CD4-positive, alpha-beta T cell treated with Interleukin-6 at 100 ng/mL for 8 hours (primary cell): Measurements from ENCODE around the gene KATNB1.
"Not testable (repeated sequence)": the region's sequence is repeated elsewhere in the genome, so short reads cannot be mapped to it uniquely, and the experiment has no call there.

ENCODE experiments used
- DNase-seq: peaks from one replicate; pipeline ENCODE4 v3.0.0-alpha.2; 2020; ENCODE audit warnings: mixed read lengths, low spot score

KATNB1 gene

DNA sequence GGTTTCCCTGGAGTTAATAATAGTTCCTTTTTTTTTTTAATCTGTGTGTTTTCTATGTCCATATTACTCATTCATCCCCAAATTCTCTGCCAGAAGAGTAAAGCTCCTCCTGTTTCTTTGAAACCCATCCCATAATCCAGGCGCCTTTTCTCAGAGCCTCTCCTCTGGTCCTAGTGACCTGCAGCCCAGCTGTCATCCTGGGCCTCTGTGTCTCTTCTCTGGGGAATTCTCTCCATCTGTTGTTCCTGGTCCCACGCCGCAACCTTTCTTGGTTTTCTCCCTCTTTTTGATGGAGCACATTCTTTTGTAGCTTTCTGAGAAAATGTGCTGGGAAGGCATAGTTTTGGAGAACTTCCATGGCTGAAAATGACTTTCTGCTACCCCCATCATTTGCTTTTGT, 10.2 kb downstream of the KATNB1 start:
- no peak for DNase-seq

DNA sequence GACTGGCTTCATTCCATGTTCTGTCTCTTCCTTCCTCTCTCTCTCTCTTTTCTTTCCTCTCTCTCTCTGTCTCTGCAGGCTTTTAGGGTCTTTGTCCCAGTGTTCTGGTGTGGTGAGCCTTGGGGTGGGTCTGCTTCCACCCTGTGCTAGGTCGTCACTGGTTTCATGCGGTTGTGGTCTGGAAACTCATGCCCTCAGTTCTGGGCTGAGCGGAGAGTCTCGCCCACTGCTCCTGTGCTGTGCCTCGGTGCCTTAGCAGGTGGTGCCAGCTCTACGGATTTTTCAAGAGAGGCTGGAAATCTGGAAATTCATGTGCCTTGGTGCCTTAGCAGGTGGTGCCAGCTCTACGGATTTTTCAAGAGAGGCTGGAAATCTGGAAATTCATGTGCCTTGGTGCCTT, 10.7 kb downstream of the KATNB1 start:
- DNase-seq: not testable (repeated sequence)

GRCh38 chr16:57747091-57747490, 11.5 kb downstream of the KATNB1 start:
- DNase-seq: no peak

- no peak for DNase-seq
Observed at GRCh38 chr16:57747496-57747895, 11.9 kb downstream of the KATNB1 start.

- no peak for DNase-seq
Observed at GRCh38 chr16:57747996-57748395, 12.4 kb downstream of the KATNB1 start.

GRCh38 chr16:57748596-57748995, 13.0 kb downstream of the KATNB1 start:
- no peak for DNase-seq

- no peak for DNase-seq
Observed at GRCh38 chr16:57749101-57749692, 13.6 kb downstream of the KATNB1 start.

DNA sequence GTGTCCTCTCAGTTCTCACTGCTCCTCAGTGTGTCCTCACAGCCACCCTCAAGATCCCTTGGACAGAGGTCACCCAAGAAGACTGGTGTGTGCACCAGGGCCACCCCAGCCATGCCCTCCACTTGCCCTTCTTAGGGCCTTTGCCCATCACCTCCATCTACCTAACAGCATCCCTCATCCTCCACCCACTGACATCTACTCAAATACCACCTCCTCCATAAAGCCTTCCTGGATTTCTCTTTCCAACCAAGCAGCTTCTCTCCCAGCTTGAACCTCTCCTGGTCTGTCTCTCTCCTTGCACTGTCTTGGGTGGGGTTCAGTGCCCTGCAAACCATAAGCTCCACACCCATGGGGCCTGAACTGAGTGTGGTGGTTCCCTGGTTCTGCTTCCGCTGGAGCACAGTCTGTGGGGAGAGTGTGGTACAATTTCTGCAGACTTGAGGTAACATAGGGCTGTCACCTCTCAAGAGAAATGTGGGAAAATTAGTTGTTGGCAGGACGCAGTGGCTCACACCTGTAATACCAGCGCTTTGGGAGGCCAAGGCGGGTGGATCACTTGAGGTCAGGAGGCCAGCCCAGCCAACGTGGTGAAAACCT, 14.4 kb downstream of the KATNB1 start:
- no peak for DNase-seq

- DNase-seq: no peak
Observed at GRCh38 chr16:57750796-57751538, 15.4 kb downstream of the KATNB1 start.

DNA sequence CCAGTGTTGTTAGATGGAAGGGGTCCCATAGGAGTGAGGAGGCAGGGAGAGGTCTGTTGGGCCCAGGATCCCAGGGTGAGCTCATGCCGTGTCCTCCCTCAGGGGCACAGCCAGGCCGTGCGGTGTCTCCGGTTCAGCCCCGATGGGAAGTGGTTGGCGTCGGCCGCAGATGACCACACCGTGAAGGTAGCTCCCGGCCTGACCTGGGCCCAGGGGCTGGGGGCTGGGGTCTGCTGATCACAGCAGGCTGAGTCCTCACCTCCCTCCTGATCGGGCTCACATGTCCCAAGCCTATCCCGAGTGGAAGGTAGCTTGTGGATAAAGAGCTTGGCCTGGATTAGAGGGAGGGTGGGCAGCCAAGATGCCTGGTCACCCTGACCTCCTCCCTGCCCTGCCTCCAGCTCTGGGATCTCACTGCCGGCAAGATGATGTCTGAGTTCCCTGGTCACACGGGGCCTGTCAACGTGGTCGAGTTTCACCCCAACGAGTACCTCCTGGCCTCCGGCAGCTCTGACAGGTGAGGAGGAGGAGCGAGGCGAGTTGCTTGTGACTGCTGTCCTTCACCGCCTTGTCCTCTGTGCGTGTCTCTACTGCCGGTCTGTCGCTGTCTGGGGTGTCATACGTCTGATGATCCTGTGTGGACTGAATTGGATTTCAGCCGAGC, 16.1 kb downstream of the KATNB1 start:
- DNase-seq: no peak

DNA sequence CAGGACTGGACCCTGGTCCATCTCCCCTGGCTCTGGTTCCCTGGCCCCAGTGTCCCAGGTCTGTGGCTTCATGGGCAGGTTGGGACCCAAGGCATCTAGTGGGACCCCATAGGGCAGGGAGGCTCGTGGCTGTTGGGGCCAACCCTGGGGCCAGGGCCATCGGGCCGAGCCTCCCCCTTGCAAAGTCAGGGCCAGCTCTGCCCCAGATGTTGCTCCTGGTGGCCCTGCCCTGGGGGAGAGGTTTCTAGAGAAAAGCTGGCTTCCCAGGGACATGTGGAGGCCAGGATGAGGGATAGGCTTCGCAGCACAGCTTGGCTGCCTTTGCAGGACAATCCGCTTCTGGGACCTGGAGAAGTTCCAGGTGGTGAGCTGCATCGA, 16.6 kb downstream of the KATNB1 start:
- no peak for DNase-seq

GRCh38 chr16:57752581-57753447, 17.2 kb downstream of the KATNB1 start:
- no peak for DNase-seq

DNA sequence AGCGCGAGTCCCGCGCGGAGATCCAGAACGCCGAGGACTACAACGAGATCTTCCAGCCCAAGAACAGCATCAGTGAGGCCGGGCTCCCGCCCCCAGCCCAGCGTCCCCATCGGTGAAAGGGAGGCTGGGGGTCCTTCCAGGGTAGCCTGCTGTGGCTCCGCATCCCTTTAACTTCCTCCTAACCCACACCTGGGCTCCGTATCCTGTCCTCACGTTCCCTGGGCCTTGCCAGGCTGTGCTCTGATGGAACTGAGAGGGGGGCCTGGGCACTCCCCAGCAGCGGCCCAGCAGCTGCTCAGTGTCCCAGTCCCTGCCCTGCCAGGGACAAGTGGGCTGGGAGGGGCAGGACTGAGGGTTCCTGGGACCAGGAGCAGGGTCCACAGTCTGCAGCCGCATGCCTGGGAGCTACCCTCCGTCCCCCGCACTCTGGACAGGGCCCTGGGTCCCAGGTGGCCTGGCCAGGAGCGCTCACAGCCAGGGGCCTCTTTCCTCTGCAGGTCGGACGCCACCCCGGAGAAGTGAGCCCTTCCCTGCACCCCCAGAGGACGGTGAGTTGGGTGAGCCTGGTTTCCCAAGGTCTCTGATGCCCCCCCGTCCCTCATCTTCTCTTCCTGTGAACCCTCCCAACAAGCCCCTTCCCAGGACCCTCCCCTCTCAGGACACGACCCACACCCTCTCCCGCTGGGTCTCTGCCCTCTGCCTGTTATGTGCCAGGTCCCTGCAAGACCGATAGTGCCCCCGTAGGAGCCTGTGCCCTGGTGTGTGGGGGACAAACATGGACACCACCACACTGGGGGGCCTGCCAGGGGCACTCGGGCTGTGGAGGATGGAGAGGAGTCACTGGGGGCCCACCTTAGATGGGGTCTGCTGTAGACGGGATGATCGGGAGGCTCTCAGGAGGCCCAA, 18.1 kb downstream of the KATNB1 start:
- DNase-seq: no peak

- DNase-seq: no peak
Observed at GRCh38 chr16:57754354-57755060, 18.9 kb downstream of the KATNB1 start.

DNA sequence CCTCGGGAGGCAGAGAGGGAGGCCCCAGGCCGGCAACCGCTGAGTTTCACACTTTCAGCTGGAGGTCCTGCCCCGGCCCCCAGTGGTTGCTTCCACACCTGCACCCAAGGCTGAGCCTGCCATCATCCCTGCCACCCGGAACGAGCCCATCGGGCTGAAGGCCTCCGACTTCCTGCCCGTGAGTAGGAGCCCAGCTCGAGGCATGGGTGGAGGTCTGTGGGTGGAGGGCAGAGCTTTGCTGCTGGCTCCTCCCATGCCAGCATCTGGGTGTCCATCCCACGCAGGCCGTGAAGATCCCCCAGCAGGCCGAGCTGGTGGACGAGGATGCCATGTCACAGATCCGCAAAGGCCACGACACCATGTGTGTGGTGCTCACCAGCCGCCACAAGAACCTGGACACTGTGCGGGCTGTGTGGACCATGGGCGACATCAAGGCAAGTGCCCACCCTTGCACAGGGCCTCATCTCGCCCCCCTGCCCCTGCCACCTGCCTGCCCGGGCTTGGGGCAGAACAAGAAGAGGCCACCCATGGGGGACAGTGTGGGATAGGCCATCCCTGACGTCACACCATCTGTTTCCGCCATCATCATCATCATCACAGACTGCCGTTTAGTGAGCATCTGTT, 19.6 kb downstream of the KATNB1 start:
- no peak for DNase-seq

GRCh38 chr16:57755726-57756423, 20.3 kb downstream of the KATNB1 start:
- DNase-seq: no peak

DNA sequence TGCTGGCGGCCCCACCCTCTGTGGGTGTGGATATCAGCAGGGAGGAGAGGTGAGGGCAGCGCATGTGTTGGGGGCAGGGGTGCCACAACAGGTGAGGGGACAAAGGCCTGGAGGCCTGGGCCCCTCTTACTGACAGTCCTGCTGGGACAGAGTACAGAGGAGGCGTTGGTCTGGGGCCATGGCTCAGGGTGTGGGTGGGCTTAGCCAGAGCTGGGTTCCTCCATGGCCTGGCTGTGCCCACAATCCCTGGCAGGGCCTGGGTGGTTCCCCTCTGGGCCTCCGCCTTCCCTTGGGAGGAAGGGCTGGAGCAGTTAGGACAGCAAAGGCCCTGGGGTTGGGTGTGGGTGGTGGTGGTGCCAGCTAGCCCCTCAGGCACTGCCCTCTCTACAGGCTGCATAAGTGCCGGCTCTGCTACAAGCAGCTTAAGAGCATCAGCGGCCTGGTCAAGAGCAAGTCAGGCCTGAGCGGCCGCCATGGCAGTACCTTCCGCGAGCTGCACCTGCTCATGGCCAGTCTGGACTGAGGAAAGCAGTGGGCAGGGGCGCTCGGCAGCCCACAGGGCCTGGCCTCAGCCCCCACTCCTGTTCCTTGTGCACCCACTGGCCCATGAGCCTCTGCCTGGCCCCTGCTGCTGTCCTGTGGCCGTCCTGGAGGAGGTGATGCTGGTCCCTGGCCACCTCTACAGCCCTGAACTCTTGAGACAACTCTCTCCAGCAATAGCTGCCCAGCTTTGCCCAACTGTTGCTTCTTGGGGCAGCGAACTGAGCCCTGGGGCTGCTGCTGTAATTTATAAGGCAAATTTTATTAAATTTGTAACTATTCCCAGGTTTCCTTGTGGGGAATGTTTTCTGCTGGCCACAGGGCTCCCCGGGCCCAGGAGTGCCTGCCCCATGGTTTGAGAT, 21.1 kb downstream of the KATNB1 start:
- no peak for DNase-seq

GRCh38 chr16:57757326-57757786, 21.8 kb downstream of the KATNB1 start:
- peak; percentile 81 for DNase-seq
